CD4-positive, alpha-beta T cell treated with Interleukin-2 at 100 ng/mL for 4 hours (primary cell): ENCODE data around the gene PINK1.

Source experiments
- DNase-seq: peaks from one replicate; pipeline ENCODE4 v3.0.0-alpha.2; 2020; ENCODE audit warnings: low spot score

Gene PINK1

GRCh38 chr1:20611652-20612051 lies 21.6 kb upstream of the PINK1 start:
- no peak for DNase-seq

GRCh38 chr1:20612221-20612746 lies 21.0 kb upstream of the PINK1 start:
- no peak for DNase-seq

- DNase-seq = no peak
These were observed 19.1 kb upstream of the PINK1 start for GRCh38 chr1:20614131-20614579.

GRCh38 chr1:20615946-20616846 lies 17.1 kb upstream of the PINK1 start:
- no peak for DNase-seq

GRCh38 chr1:20616847-20617487 lies 16.3 kb upstream of the PINK1 start:
- DNase-seq = no peak

- no peak for DNase-seq
These were observed 14.7 kb upstream of the PINK1 start for GRCh38 chr1:20618550-20618949.

- DNase-seq = no peak
These were observed 13.3 kb upstream of the PINK1 start for GRCh38 chr1:20619999-20620398.

- DNase-seq = no peak
These were observed 12.2 kb upstream of the PINK1 start for GRCh38 chr1:20621012-20621411.

- DNase-seq = no peak
These were observed 8.5 kb upstream of the PINK1 start for GRCh38 chr1:20624709-20625108.

- DNase-seq = no peak
These were observed 7.8 kb upstream of the PINK1 start for GRCh38 chr1:20625176-20626097.

- no peak for DNase-seq
These were observed 7.2 kb upstream of the PINK1 start for GRCh38 chr1:20626098-20626427.

- no peak for DNase-seq
These were observed 6.7 kb upstream of the PINK1 start for GRCh38 chr1:20626524-20626923.

- no peak for DNase-seq
These were observed 2.5 kb upstream of the PINK1 start for GRCh38 chr1:20630729-20631128.

GRCh38 chr1:20632386-20632785 lies 872 bp upstream of the PINK1 start:
- DNase-seq = no peak

- peak; percentile 29 for DNase-seq
These were observed 871 bp downstream of the PINK1 start for GRCh38 chr1:20634065-20634593.

GRCh38 chr1:20634594-20635084 lies 1.4 kb downstream of the PINK1 start:
- DNase-seq = peak; percentile 21

- no peak for DNase-seq
These were observed 3.6 kb downstream of the PINK1 start for GRCh38 chr1:20636785-20637347.

GRCh38 chr1:20640183-20640597 lies 6.9 kb downstream of the PINK1 start:
- DNase-seq = peak; percentile 69

- no peak for DNase-seq
These were observed 8.7 kb downstream of the PINK1 start for GRCh38 chr1:20641975-20642374.

GRCh38 chr1:20643080-20643479 lies 9.8 kb downstream of the PINK1 start:
- no peak for DNase-seq

- DNase-seq = no peak
These were observed 11.2 kb downstream of the PINK1 start for GRCh38 chr1:20644416-20644815.
